Tibial artery (tissue), 4 donors: Measurements from ENCODE around the gene VWA1.
"Not testable (repeated sequence)": the region's sequence is repeated elsewhere in the genome, so short reads cannot be mapped to it uniquely, and the experiment has no call there.

ENCODE experiments used
- DNase-seq, 2 donors: peaks; one replicate each; pipeline ENCODE4 v3.0.0-alpha.2; 2019
- H3K27ac ChIP-seq, 2 donors: fragments of 200-600 bp; sonication (generic) in 1 of 2; 1 replicate in 1 of 2; 2 replicates in 1 of 2; pipeline ENCODE4 v1.5.1; 2018 to 2019; ENCODE audit warnings: mild to moderate bottlenecking in 1 of 2
- H3K27me3 ChIP-seq, 2 donors: fragments of 200-600 bp; sonication (generic) in 1 of 2; one replicate each; pipeline versions ENCODE4 v1.5.1 to v1.6.0; 2016 to 2019
- H3K36me3 ChIP-seq, 3 donors: fragments of 200-600 bp; sonication (generic) in 2 of 3; one replicate each; pipeline ENCODE4 v1.5.1; 2016 to 2019; ENCODE audit warnings: mild to moderate bottlenecking in 2 of 3
- H3K4me1 ChIP-seq, 4 donors: fragments of 200-600 bp; sonication (generic) in 2 of 4; 1 replicate in 3 of 4; 2 replicates in 1 of 4; pipeline ENCODE4 v1.5.1; 2016 to 2019
- H3K4me3 ChIP-seq, 2 donors: fragments of 200-600 bp; sonication (generic) in 1 of 2; 1 replicate in 1 of 2; 2 replicates in 1 of 2; pipeline ENCODE4 v1.5.1; 2018 to 2019; ENCODE audit warnings: mild to moderate bottlenecking in 2 of 2
- H3K9me3 ChIP-seq, 3 donors: fragments of 200-600 bp; sonication (generic) in 1 of 3; one replicate each; pipeline ENCODE4 v1.5.1; 2016 to 2019
- CTCF ChIP-seq, 2 experiments: fragments of 200-600 bp in 1 of 2; fragments of 450-650 bp in 1 of 2; IDR thresholded peaks; one replicate each; pipeline ENCODE4 v1.5.1; 2017 to 2019; ENCODE audit warnings: antibody characterized with exemption in 2 of 2, mild to moderate bottlenecking in 1 of 2, moderate library complexity in 1 of 2
- intact Hi-C: fragments of 100-400 bp; cut with DNase I; formaldehyde crosslinking; loops from one replicate; pipeline ENCODE4 v1.15.0; 2023; ENCODE audit warnings: low total_unique reads

VWA1 gene

GRCh38 chr1:1452882-1453281 is 17.4 kb downstream of the VWA1 start:
- Histone ChIP-seq H3K4me3 (no peak overlapping the region), H3K36me3 (no peaks in the 10 kb centered on the region), H3K4me1 (no peaks in the 10 kb centered on the region), H3K27ac (no peak overlapping the region), H3K9me3 (no peaks in the 10 kb centered on the region), H3K27me3 (peaks cover 0 to 2% of the 10 kb centered on the region in 2 donors)
- no peak for TF ChIP-seq CTCF (IDR thresholded peaks at IDR 0.05)
- no peak for DNase-seq
- intact Hi-C loops, result no loop called here

GRCh38 chr1:1454286-1455056 is 19.0 kb downstream of the VWA1 start:
- DNase-seq, H3K27ac ChIP-seq, intact Hi-C loops, H3K27me3 ChIP-seq, H3K4me1 ChIP-seq, H3K4me3 ChIP-seq, H3K36me3 ChIP-seq, H3K9me3 ChIP-seq: not testable (repeated sequence)

GRCh38 chr1:1455366-1455884 is 19.9 kb downstream of the VWA1 start:
- no peak overlapping the region for H3K27ac ChIP-seq
- no peak for DNase-seq
- intact Hi-C loops, result no loop called here
- H3K9me3 ChIP-seq, result no peaks in the 10 kb centered on the region
- no peaks in the 10 kb centered on the region for H3K36me3 ChIP-seq
- H3K27me3 ChIP-seq, result peaks cover 0 to 2% of the 10 kb centered on the region in 2 donors
- TF ChIP-seq CTCF (IDR thresholded peaks at IDR 0.05), result no peak
- no peak overlapping the region for H3K4me3 ChIP-seq
- no peaks in the 10 kb centered on the region for H3K4me1 ChIP-seq

GRCh38 chr1:1455934-1456333 is 20.4 kb downstream of the VWA1 start:
- H3K4me1 ChIP-seq, H3K4me3 ChIP-seq, DNase-seq, H3K9me3 ChIP-seq, H3K27ac ChIP-seq, intact Hi-C loops, H3K27me3 ChIP-seq, H3K36me3 ChIP-seq: not testable (repeated sequence)

GRCh38 chr1:1456683-1457255 is 21.3 kb downstream of the VWA1 start:
- H3K4me3 ChIP-seq, DNase-seq, H3K36me3 ChIP-seq, H3K9me3 ChIP-seq, H3K4me1 ChIP-seq, intact Hi-C loops, H3K27ac ChIP-seq: not testable (repeated sequence)
- H3K27me3 ChIP-seq, result peaks cover 0 to 13% of the 10 kb centered on the region in 2 donors

GRCh38 chr1:1459156-1459555 is 23.7 kb downstream of the VWA1 start:
- H3K4me3 ChIP-seq, H3K36me3 ChIP-seq, DNase-seq, H3K4me1 ChIP-seq, H3K9me3 ChIP-seq, H3K27ac ChIP-seq, intact Hi-C loops: not testable (repeated sequence)
- peaks cover 0 to 31% of the 10 kb centered on the region in 2 donors for H3K27me3 ChIP-seq

GRCh38 chr1:1459711-1460110 is 24.2 kb downstream of the VWA1 start:
- H3K4me1 ChIP-seq, H3K4me3 ChIP-seq, DNase-seq, H3K9me3 ChIP-seq, H3K27ac ChIP-seq, H3K36me3 ChIP-seq, intact Hi-C loops: not testable (repeated sequence)
- H3K27me3 ChIP-seq, result peaks cover 0 to 31% of the 10 kb centered on the region in 2 donors

GRCh38 chr1:1460540-1461130 is 25.1 kb downstream of the VWA1 start:
- Histone ChIP-seq H3K27me3 (peaks cover 0 to 31% of the 10 kb centered on the region in 2 donors), H3K4me1 (no peaks in the 10 kb centered on the region), H3K27ac (no peak overlapping the region), H3K36me3 (no peaks in the 10 kb centered on the region), H3K9me3 (no peaks in the 10 kb centered on the region), H3K4me3 (no peak overlapping the region)
- TF ChIP-seq CTCF (IDR thresholded peaks at IDR 0.05), result no peak
- no peak for DNase-seq
- intact Hi-C loops, result no loop called here
